Measurements from ENCODE around the gene FSCN2.

DNA sequence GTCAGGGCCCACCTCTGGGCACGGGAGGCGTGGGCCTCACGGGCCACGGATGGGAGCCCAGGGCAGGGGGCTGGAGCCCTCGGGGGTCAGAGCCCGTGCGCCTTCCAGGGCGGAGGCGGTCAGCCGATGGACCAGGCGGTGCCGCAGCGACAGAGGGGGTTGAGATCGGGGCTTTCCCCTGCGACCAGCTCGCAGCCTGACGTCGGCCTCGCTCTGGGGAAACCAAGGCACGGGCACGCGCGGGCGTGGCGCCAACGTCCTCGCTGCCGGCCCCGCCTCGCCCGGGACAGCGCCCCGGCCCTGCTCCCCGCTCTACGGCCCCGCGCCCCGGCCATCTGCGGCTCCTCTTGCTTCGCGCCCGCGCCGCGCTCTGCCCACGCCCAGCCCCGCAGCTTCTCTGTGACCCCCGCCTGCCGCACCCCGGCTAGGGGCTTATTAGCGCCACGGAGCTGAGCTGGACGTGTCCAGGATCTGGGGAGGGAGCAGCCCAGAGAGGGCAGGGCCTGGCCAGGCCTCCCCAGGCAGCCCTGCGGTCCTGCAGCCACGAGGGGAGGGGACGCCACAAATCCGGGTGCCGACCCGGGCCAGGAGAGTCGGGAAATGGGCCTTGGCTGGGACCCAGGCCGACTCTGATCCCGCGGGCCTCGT, 29.1 kb upstream of the FSCN2 start:
- TF ChIP-seq, protein P1, sequence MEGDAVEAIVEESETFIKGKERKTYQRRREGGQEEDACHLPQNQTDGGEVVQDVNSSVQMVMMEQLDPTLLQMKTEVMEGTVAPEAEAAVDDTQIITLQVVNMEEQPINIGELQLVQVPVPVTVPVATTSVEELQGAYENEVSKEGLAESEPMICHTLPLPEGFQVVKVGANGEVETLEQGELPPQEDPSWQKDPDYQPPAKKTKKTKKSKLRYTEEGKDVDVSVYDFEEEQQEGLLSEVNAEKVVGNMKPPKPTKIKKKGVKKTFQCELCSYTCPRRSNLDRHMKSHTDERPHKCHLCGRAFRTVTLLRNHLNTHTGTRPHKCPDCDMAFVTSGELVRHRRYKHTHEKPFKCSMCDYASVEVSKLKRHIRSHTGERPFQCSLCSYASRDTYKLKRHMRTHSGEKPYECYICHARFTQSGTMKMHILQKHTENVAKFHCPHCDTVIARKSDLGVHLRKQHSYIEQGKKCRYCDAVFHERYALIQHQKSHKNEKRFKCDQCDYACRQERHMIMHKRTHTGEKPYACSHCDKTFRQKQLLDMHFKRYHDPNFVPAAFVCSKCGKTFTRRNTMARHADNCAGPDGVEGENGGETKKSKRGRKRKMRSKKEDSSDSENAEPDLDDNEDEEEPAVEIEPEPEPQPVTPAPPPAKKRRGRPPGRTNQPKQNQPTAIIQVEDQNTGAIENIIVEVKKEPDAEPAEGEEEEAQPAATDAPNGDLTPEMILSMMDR (IDR thresholded peaks at IDR 0.05; ENCODE audit: low read length) = no peak
- no peak for TF ChIP-seq EZH2 (optimal IDR thresholded peaks at IDR 0.05; ENCODE audit: low read depth, low read length)

All from MM.1S (cell line).